SK-MEL-5 (cell line): Measurements from ENCODE around the gene RICTOR. TPM values are rescaled to one million over a fixed set of nuclear protein-coding genes. Genes with fewer than 3 reads are reported as not detected.

ENCODE experiments used
- DNase-seq: peaks from one replicate; pipeline ENCODE4 v3.0.0-alpha.2; 2016; ENCODE audit warnings: low read depth, low spot score
- in situ Hi-C: cut with HindIII; loops from 2 replicates; pipeline ENCODE4 v1.10.0; 2016; ENCODE audit warnings: low sequenced_read_pairs, high pct_unique_total_duplicates, low pct_unique_long_range_greater_than_20kb
- total RNA-seq: library from RNA; depleted of rRNA; stranded (reverse); fragments of >200 nt; shearing (Covaris generic); gene quantifications from 2 replicates; pipeline ENCODE4 v1.2.3, GENCODE V29; 2014

Gene RICTOR
- total RNA-seq, 1 experiment from 2014 or later = 32.7 TPM

DNA sequence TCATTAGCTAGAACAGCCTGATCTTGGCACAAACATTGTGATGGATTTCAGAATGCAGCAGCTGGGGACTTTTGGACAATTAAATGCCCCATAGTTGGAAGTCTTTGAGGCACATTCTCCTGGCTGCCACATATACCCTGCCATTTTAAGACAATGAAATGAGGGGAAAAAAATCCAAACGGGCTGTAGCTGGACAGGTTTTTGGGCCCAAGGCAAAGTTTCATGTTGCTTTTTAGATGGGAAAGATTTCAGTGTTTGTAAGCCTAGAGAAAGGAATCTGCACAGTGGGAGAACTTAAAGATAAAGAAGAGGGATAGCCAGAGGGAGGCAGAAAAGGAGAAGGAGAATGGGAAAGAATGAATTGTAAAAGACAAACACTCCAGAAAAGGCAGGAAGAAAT is 30.0 kb upstream of the RICTOR start:
- in situ Hi-C loops = no loop called here
- no peak for DNase-seq

DNA sequence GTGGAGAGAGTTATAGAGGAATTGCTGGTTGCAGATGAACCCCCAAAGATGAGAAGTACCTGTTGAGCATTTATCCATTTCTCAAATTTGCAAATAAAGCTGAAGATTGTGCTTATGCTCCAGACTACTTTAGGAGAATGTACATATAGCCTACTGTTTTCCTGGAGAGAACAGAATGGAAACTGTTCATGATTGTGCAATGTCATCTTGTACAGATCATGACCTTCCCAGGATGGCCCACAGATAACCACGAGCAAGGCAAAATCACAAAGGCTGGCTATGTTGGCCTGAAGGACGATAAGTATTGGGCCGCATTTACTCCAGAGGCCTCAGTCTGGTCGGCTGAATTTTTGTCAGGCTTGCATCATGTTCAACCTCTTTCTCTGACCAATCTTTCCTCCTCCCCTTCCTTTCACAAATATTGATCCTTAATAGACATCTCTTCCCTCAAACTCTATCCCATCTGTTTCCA is 28.5 kb upstream of the RICTOR start:
- in situ Hi-C loops = no loop called here
- peak; percentile 84 for DNase-seq

DNA sequence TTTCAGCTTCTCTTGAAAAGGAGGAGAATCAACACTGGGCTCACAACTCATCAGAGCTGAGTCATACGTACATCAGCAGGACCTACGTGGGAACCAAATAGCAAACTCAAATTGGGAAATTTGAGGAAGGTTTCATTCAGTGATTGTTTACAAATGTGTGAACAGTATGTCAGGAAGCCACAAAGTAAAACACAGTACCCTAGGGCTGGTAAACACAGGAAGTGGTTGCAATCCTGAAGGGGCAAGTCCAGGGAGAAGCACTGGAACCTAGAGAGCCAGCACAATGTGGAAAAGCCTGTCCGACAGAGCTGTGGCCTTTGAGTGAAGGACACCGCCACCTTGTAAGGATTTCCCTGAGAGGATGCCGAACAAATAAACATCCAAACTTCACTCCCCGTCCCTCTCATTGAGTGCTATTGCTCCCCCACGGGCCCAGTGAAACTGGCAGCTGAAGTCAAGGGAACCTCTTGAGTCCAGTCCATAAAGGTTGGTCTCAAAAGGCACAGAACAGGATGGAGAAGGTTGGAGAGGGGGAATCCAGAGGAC is 26.7 kb upstream of the RICTOR start:
- DNase-seq = peak; percentile 89
- in situ Hi-C loops = no loop called here

DNA sequence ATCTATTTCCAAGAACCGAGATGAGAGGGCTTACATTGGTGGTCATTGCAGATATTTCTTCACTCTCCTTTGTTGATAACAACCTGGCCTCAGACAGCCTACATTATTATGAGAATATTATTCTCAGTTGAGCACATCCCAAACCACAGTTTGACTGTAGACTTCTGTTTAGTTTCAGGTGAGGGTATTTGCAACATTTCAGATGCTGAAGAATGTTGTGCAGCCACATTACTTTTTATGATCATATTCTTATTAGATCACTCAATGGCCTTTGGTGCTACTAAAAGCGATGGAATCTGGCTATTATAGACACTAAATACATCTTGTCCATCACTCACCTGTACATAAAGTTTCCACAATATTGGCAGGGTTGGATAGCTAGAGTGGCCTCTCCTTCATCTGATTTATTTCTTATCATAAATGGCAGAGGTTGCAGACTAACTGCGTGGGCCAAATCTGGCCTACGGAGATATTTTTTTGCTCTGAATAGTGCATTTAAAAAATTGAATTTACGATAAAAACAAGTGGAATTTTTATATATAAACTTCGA is 26.2 kb upstream of the RICTOR start:
- no peak for DNase-seq
- in situ Hi-C loops = no loop called here

DNA sequence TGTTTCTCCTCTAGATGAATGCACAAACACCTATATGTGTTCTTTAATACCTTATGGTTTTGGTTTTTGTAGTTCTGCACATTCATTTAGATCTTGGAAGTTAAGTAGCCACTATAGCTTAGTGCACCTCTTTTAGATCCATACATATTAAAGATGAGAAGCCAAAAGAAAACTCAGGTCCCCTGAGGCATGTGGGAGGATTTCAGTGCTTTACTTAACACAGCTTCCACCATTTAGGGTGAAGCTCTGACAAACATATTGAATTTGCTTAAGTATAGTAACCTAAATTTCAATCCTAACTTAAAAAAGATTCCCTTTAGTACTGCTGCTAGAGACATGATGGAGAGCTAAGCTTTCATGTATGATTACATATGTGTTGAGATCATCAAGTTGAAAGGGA is 25.6 kb upstream of the RICTOR start:
- no peak for DNase-seq
- in situ Hi-C loops = no loop called here

DNA sequence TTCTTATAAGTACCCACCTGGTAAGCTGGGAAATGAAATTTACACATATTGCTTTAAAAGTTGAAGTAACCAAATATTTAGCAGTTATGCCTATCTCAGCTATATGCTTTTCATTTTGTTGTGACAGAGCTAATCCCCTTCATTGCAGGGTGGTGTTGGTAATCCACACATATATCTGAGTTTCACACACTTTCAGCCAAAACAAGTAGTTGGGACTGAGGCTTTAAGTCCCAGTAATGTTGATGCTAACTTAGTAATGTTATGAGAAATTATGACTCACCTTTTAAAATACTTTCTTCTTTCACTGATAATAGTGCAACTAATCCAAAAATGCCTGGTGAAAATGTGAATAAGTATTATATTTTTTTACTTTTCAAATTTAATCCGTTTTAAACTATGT is 19.2 kb upstream of the RICTOR start:
- in situ Hi-C loops = no loop called here
- no peak for DNase-seq

DNA sequence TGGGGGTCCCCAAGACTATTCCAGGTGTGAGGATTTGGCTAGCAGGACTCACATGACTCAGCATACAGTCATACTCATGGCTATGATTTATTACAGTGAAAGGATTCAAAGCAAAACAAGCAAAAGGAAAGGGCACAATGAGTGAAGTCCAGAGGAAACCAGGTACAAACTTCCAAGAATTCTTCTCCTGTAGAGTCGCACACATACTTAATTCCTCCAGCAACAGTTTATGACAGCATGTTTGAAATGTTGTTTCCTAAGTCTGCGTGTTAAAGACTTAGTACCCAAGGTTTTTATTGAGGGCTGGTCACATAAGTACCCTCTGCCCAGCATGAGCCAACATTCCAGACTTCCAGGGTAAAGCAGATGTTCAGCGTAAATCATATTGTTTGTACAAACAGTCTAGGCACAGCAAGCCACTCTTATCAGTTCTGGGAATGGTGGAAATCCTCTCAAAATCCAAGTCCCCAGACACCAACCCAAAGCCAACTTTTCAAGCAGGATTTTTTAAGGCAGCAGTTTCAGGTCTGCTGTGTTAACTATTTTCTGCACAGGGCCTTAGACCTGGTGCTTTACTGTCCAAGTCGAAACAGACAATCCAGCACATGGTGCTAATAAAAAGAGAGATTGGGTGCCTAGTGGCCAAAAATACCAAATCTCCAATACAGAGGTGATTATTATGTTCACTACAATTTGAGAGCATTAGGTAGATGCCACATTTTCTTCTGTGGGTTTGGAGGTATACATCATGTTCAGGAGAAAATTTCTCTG is 18.6 kb upstream of the RICTOR start:
- in situ Hi-C loops = no loop called here
- no peak for DNase-seq

DNA sequence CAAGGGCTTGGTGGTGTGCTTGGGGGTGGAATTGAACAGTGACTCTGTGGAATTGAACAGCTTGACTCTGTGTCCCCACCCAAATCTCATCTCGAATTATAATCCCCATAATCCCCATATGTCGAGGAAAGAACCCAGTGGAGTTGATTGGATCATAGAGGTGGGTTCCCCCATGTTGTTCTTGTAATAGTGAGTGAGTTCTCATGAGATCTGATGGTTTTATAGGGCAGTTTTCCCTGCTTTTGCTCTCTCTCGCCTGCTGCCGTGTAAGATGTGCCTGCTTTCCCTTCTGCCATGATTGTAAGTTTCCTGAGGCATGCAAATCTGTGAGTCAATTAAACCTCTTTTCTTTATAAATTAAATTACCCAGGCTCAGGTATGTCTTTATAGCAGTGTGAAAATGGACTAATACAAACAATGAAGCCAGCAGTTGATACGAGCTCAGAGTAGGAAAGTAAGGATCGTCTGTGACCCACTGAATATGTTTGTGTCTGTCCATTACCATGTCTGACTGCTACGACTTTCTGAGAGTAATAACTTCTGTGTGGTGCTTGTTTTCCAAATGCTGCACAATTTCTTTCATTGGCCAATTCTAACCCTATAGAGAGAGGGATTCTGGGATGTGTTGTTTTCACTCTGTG is 17.9 kb upstream of the RICTOR start:
- in situ Hi-C loops = no loop called here
- DNase-seq = no peak

DNA sequence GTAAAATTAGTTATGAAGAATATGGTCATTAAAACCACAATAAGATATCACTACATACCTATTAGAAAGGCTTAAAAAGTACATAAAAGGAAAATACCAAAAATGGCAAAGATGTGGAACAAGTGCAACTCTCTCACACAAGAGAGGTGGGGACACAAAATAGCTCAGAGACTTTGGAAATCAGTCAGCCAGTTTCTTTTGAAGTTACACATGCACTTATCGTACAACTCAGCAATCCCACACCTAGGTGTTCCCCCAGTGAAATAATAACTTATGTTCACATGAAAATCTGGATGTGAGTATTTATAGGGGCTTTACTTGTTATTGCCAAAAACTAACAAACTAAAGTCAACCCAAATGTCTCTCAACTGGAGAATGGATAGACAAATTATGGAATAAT is 9.8 kb upstream of the RICTOR start:
- DNase-seq = no peak
- in situ Hi-C loops = no loop called here

DNA sequence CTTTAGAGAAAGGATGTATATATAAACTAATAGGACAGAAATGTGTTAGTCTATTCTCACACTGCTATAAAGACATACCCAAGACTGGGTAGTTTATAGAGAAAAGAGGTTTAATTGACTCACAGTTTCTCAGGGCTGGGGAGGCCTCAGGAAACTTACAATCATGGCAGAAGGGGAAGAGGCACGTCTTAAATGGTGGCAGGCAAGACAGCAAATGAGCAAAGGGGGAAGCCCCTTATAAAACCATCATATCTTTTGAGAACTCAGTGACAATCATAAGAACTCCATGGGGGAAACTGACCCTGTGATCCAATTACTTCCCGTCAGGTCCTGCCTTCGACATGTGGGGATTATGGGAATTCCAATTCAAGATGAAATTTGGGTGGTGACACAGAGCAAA is 8.8 kb upstream of the RICTOR start:
- in situ Hi-C loops = no loop called here

DNA sequence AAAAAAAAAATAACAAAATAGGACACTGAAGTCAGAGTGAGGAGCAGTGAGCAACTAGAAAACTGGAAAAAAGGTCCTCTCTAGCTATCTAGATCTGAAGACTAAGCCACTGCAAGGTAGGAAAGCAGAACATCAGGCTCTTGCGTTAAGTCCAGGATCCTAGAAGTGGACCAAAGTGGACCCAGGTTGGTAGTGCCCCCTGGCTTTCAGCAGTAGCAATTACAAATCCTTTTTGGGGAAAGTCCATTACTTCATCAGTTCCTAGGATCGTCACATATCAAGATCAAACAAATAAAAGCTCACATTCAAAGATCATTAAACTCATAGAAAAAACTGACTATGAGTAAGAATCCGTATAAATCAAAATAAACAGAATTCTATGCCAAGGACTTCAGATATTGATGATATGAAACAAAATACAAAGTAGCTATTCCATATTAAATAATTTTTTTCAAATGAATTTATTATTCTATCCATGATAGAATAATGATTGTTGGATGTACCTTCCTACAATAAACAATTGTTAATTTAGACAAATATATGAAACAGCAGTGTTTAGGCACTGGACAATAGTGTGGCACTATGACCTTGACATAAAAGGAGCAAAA is 6.5 kb upstream of the RICTOR start:
- DNase-seq = peak; percentile 89
- in situ Hi-C loops = no loop called here

More for the DNA sequence above, 8.8 kb upstream of the RICTOR start:
- no peak for DNase-seq

DNA sequence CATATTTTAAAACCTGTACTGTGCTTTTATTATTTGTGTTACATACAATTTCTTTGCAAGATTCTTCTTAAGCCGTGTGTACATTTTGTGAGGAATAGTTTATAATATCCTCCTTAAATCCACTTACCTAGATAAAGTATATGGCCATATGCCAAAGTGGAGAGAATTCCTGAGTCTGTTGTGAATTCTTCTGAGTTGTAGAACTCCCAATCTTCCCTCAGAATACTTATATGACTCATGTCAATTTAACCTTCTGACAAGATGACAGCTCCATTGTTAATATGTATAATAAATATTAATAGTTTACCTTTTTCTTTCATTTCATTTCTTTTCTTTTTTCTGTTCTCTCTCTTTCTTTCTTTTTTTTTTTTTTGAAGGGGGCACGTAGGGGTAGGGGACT is 6.0 kb upstream of the RICTOR start:
- in situ Hi-C loops = no loop called here
- no peak for DNase-seq

DNA sequence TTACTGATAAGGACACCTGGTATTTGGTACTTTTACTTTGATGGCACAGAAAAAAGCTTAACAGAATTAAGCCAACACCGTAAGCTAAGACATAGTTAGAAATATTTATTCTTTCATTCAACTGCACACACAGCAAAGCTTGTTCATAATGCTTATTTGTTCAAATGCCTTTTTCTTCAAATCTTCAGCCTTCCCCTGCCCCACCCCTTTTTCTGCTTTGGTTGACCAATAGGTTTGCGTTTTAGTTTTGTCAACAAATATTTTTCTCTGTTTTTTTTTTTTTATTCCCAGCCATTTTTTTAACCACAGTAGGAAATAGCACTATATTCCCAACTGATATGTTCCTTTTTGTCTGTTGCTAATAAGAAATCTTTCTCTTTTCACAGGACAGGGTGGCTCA is 4.9 kb upstream of the RICTOR start:
- no peak for DNase-seq
- in situ Hi-C loops = no loop called here

DNA sequence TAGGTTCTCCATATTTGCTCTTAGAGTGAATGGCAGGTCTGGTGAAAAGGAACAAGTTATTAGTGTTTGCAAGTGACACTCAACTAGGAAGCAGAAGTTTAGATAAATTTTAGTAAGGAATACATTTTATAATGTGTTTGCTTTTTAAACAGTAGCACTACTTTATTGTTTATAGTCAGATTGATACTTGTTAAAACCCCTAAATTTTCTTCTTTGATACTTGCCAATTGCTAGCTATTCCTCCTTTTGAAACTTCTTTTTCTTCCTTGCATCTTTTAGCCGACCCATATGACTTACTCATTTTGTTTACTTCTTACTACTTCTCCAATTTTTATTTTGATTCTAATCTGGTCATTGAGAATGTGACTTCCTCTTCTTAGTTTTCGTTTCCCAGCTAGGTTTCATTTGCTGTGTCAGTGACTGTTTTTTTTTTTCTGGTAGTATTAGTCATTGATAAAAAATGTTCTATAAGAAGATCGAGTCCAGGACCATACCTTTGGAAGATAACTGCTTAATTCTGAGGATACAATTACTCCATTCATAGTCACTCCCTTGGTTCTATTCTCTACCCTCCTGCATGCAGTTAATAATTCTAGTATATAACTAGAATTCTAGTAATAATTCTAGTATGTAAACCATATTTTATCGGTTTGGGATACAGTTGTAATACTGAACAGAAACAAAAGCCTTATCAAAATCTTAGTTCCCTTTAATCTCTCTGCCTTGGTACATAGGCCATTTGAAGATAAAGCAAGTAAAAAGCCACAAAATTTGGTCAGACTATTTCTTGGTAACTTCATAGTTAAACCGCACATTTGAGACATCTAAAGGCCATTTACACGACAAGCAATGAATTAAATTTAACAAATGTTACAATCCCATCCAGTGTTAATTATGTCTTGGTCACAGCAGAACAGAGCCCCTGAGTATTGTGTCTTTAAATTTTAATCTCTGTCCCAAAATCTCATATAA is 2.8 kb upstream of the RICTOR start:
- in situ Hi-C loops = no loop called here
- peak; percentile 36 for DNase-seq

DNA sequence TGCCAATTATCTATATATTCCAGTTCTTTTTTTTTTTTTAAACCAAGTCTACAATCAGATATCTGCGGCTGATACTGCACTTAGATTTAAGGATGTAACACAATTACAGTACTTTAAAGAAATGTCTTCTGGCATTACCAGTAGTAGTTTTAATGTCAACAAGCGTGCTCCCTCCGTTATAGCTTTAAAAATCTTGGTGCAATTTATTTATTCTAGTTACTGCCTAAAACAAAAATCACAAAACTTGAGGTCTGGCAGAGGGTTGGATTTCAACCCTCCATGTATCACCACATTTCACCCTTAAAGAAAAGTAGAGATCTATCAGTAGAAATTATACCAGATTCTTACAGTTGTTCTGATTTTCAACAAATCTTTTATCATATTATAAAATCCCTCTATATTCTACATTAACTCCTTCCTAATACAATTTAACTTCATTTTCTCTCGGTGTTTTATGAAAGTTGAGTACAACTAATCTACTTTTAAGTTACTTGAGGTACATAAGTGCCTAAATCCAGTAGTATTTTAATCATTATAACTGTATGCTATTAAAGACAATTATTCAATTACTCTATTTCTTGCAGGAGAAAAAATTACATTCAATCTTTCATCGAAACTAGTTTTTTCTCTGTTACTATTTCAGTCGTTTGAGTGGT is 2.0 kb upstream of the RICTOR start:
- DNase-seq = no peak
- in situ Hi-C loops = no loop called here

DNA sequence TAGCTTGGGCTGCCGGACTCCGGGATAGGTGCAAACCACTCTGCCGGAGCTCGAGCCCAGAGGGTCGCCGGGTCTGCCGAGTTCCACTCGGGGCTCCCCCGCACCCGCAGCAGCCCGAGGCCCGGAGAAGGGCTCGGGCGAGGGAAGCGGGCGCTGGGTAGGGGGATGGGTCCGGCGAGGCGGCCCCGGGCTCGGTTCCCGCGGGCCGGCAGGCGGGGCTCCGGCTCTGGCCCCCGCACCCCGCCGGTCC is 507 bp downstream of the RICTOR start:
- in situ Hi-C loops = no loop called here
- no peak for DNase-seq
